Jurkat, Clone E6-1 (cell line): Measurements from ENCODE around the gene OAT.
A peak's percentile ranks its signal among the peaks of the same experiment; 100 is the strongest.

Experiments
- DNase-seq: peaks from one replicate; pipeline ENCODE4 v3.0.0-alpha.2; 2011; ENCODE audit warnings: low read depth, low spot score
- H3K4me3 ChIP-seq: 2 replicates; pipeline ENCODE4 v1.5.1; 2011; ENCODE audit warnings: mild to moderate bottlenecking, low read length, control low read depth, moderate library complexity

The OAT gene

DNA sequence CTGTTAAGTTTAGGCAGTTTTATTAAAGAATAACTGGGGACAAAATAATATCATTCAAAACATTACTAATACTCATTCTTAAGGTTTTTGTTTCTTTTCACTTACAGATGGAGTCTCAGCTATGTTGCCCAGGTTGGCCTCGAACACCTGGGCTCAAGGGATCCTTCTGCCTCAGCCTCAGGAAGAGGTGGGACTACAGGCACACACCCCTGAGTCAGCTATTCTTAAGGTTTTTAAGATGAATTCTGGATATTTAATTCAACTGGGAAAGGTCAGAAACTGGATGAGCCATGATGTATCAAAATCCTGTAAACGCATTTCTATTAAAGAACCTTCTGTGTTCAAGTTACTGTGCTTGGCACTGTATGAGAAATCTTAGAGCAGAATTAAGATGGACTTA, 3.5 kb downstream of the OAT start:
- DNase-seq, result no peak
- H3K4me3 ChIP-seq, result no peak overlapping the region

DNA sequence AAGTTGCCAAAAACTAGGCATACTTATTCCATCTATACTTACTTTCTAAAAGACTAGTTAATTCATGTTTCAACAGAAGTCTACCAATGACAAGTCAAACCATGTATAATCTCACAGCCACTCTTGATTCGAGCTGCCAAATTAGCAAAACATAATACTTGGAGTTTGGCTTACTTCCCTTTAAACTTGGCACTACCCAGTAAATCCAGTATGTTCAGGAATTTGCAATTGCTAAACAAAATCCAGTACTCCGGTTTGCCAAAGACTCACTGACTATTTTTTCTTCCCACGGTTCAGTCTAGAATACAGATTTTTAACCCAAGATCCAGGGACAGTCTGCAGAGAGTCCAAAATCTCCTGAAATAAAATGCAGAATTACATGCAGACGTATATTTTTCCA, 4.6 kb downstream of the OAT start:
- no peak for DNase-seq
- no peak overlapping the region for H3K4me3 ChIP-seq

DNA sequence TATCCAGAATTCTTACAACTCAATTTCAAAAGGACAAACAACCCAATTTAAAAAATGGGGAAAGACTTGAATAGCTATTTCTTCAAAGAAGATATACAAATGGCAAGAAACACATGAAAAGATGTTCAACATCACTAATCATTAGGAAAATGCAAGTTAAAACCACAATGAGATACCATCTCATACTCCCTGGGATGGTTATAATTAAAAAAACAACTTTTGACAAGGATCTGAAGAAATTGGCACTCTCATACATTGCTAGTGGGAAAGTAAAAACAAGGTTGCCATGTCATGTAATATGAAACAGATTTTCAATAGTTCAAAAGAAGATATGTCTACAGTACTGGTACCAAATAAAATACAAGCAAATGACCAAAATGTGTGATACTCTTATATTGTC, 9.0 kb downstream of the OAT start:
- no peak for DNase-seq
- no peak overlapping the region for H3K4me3 ChIP-seq

DNA sequence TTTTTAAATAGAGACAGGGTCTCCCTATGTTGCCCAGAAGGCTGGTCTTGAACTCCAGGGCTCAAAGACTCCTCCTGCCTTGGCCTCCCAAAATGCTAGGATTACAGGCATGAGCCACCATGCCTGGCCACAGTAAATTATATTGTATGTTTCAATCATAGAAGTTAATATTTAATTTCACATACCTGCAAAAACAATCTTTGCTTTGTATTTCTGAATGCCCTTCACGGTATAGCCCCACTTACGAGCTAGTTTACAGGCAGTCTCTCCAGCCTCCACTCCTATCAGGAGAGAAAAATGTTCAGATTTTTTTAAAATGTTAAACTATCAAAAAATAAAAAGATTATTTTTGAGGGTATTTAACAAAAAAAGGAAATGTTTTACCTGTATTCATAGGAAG, 10.4 kb downstream of the OAT start:
- H3K4me3 ChIP-seq, result no peak overlapping the region
- no peak for DNase-seq

DNA sequence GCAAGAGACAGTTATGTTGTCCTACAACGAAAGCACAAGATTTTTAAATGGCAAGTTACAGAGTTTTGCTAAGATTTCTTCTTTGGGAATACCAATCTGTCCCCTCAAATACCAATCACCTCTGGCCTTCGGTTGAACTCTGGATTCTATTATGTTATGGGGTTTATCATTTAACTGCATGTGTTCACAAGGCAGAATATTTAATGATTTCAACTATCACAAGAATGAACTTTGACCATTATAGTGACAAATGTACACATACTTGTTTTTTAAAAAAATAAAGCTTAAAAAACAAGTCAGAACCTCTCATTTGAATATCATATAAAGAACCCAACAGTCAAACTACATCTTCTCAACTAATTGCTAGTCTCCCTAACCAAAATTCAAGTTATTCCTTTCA, 11.3 kb downstream of the OAT start:
- H3K4me3 ChIP-seq, result no peak overlapping the region
- DNase-seq, result no peak

DNA sequence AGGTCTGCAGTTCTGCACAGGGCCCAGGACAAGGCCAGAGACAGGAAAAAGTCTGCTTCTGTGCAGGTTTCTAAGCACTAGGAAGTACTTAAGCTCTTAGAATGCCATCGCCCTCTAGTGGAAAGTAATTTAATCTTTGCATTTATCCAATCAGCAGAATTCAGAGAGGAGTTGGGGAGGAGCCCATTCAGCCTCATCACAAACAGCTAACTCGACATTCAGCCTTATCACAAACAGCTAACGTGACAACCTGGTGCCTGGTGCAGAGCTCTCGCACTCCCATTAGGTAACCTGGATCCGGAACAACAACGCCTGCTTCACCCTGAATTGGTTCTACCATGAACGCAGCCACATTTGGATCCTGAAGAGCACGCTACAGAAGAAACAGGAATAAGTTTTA, 15.2 kb downstream of the OAT start:
- no peak overlapping the region for H3K4me3 ChIP-seq
- peak; percentile 93 for DNase-seq

DNA sequence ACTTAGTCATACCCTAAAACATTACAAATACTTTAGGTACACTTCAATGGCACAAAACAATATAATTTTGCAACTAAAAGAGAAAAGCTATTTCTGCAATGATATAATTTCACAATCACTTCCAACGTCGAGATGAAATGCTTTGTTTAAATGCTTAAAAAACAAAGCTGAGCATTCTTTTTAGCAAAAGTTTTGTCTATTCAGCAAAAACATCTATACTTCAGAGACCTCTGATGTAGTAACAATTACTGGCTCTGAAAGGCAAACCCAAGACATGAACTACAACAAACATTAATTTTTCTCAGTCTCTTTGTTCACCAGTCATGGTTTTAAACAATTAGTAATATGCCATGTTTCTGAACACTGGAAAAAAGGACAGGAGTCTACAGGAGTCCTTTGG, 16.4 kb downstream of the OAT start:
- DNase-seq, result no peak
- no peak overlapping the region for H3K4me3 ChIP-seq

DNA sequence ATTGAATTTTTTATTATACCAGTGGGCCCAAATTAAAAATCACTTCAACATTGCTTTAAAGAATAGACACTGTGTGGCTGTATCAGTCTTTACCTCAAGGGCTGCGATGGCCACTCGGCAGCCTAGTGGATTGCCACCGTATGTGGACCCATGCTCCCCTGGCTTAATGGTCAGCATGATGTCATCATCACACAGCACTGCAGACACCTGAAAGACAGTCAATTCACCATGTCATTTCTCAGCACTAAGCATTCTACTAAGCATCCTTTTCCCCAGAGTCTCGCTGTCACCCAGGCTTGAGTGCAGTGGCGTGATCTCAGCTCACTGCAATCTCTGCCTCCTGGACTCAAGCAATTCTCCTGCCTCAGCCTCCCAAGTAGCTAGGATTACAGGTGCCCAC, 17.1 kb downstream of the OAT start:
- DNase-seq, result no peak
- H3K4me3 ChIP-seq, result no peak overlapping the region

DNA sequence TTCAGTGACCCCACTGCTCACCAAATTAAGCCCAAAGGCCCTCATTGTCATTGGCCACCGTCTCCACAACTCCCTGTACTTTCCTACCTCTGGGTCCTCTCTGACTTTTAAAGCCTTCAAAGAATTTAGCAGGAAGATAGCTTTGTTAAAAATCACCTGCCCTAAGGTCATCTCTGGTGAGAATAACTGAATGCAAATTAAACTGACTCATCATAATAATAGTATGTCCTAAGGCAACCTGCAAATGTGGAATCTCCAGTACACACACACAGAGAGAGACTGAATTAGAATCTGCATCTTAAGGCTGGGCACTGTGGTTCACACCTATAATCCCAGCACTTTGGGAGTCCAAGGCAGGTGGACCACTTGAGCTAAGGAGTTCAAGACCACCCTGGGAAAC, 24.1 kb downstream of the OAT start:
- DNase-seq, result no peak
- no peak overlapping the region for H3K4me3 ChIP-seq

DNA sequence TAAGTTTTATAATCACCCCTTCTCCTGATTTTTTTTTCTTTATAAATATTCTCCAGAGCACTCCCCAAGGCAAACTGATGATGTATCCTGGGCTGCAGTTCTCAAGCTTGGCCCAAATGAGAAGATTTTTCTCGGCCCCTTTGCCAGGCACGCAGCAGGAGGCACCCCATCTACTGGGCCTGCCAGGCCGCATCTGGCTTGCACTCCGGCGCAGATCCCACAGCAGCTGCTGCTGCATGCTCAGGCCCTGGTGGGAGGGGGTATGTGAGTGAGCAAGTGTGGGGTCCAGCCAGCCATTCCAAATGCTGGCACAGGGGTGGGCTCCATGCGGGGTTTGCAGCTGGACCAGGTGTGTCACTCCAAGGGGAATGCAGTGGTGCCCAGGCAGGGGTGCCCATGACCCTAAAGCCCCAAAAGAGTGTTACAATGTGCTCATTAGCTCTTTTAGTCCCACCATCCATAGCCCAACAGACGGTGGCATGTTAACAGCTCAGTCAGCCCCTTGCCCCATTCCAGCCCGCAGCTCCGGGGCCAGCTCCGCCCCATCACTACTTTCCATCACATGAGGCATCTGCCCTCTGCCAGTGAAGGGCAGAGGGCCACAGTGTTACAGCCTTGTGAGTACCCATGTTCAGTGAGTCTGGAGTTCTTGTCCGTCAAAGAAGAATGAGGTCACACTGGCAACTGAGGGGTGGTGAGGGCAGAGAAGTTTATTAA, 25.9 kb downstream of the OAT start:
- no peak for DNase-seq
- H3K4me3 ChIP-seq, result no peak overlapping the region

DNA sequence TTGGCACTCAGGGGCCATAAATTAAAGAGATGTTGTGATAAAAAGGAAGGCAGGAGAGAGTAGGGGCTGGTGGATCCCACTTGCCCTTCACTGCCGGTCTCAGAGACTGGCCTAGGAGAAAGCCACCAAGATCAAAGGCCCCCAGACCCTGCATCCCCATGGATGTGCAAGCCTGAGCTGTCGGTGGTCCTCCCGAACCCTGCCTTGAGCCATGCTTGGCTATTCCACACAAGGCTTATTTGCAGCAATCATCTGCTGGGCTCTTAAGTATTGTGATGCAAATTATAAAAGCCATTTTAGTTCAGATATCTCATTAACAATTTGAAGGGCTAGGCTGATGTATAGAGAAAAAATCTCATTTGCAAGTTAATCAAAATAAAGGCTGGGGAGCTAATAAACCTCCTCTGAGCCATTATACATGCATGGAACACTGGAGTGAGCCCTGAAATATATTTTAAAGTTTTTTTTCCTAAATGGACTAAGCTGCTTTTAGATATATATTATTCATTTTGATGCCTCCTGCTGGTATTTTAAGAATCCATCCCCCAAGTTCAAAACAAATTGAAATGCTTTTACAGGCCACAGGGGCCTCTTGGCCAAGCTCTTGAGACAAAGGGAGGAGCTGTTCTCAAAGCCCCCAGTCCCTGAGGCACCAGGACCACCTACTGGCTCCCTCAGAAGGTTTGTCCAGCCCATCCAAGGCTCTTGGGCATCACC, 28.1 kb downstream of the OAT start:
- no peak overlapping the region for H3K4me3 ChIP-seq
- no peak for DNase-seq

DNA sequence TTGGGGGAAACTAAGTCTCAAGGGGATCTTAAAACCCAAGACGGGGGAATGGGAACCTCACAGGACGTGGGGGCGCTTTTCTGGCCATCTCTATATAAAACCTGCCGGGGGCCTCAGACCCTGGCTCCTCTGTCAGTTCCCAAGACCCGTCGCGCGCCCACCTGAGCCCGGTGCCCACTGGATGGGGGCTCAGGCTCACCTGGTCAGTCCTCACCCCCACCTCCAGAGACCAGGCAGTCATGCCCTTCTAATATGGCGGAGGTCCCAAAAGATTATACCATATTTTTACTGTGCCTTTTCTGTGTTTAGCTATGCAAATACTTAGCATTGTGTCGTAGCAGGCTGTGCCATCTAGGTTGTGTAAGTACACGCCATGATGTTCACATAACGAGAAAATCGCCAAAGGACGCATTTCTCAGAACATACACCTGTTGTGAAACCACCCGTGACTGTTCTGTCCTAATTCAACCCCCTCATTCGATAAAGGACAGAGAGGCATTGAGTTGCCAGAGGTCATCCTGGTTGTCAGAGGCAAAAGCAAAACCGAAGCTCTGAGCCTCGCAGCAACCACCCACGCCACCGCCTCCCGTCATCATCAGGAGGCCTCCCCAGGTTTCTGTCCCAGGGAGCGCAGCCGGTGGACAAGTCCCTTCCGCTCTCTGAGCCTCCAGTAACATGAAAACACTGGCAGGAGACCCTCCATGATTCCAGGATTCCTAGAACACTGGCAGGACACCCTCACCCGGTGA, 28.9 kb downstream of the OAT start:
- no peak for DNase-seq
- H3K4me3 ChIP-seq, result peak overlapping the region; percentile 43

DNA sequence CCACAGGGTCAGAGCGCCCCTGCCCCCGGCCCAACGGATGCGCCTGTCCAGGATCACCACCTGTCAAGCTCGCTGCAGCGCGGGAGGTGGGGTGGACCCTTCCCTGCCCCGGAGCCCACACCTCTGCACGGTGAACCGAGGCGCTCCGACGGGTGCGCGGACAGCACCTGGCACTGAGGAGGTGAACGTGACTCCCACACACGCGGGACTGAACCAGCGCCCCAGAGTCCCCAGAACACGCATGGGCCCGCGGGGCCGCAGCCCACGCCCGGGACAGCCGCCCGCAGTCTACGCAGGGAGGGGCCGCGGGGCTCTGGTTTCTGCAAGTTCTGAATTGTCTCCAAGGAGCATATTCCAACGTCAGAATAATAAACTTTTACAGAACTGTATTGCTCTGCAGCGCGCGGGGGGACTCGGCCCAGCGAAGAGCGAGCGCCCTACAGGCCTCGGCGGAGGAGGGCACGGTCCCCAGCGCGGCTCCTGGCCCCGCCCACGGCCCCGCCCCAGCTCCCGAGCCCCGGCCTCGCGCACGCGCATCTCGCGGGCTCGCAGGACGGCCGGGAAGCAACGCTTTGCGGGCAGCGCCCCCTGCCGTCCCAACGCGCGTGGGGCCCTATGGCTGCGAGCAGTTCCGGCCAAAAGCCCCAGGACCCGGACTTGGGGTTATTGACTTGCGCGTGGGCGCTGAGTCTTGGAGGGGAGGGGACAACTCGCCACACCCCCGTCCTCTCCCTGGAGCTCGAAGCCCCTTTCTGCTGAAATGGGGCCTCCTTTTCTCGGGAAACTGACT, 29.7 kb downstream of the OAT start:
- DNase-seq, result peak; percentile 64
- peak overlapping the region; percentile 43 for H3K4me3 ChIP-seq

DNA sequence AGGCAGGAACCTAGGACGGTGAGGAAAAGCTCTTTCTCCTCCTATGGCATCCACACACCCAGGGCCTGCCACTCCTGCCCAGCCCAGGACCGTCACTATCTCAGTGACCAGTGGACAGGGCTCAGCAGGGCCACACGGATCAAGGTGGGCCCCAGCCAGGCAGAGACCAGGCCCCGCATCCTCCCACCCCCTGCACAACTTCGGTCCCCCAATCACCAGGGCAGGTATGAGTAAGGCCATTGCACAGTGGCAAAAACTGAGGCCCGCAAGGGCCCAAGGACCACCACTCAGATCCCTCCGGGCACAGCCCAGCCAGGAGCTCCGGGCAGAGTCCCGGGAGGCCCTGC, 30.3 kb downstream of the OAT start:
- DNase-seq, result no peak
- no peak overlapping the region for H3K4me3 ChIP-seq

DNA sequence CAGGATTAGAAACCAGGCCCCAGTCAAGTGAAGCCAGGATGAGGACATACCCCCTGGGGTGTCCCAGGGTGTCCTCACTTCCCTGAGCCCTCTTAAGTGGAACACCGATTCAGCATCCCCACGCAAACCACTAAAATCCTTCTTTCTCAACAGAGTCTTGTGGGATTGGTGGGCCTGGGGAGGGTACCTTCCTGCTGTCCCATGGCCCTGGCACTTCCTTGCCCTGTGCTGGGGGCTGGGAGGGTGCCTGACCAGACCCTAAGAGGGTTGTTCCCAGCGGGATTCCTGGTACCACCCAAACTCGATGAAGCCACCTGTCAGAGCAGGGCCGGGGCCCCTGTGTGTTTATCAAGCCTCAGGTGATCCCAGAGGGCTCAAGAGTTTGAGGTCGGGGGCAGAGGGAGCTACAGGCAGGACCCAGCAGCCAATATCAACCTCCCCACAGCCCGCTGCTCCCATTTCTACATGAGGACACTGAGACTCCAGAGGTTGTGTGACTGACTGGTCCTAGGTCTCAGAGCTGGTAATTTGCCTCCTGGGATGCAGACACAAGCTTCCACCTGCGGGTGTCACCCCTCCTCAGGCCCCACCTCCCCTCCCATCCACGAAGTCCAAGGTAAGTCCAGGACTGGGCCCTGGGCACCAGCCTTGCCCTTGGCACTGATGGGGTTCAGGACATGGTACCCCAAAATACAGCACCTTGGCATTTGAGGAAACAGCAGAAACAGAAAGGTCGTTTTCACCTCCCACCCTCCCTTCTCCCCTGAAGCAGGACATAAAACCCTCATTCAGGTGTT, 31.4 kb downstream of the OAT start:
- no peak for DNase-seq
- no peak overlapping the region for H3K4me3 ChIP-seq

DNA sequence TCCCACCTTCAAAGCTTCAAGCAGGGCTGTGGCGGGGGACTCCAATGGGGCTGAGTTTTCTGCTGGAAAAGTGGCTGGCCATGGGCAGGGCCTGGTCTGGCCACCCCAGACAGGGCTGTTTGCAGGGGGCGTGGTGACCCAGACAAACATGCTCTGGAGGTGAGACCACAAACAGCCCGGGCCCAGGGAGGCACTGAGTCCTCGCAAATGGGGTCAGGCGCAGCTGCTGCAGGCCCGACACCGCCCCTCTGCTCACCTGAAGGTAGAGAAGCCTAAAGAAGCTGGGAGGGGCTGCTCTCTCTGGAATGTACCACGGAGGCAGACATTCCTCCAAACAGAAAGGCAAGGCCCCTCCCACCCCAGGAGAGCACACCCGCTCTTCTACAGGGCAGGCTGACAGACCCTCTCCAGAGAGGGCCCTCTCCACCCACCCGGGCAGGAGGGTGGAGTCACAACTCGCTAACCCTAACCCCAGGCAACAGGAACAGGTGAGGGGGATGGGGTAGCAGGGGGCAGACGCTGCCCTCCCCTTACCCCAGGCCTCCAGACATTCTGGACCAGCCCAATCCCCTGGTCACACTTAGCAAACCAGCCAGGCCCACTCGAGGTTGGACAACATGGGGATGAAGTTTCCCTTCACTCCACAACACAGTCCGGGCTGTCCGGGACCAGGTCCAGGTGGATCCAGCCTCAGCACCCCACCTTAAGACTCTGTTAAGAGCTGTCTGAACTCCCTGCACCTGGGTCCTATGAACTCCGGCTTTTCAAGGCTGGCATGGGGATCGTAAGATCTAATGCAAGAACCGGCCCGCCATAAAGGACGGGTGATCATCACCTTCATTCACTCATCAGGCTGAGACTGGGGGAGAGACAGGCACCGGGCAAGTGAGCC, 32.3 kb downstream of the OAT start:
- DNase-seq, result no peak
- H3K4me3 ChIP-seq, result no peak overlapping the region

DNA sequence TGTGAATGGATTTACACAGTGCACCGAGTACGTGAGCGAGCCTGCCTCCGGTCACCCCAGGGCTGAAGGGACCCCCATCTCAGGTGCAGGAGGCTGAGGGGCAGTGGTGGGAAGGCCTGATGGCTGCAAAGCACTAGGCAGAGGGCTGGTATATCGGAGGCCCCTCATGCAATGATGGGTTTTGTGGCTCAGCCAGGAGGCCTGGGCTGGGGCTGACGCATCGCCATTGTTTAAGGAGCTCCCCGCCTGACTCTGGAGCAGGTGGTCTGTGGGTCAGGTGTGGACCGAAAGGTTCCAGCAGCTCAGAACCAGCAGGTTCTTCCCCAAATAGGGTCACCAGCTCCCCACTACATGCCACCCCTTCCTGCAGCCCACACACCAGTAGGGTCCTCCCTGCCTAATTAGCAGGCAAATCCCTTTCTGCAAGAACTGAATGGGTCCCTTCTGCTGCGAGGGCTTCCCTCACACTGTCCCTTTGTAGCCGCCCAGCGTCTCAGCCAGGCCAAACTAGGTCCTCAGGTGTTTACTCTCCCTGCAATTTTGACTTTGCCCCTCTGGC, 33.0 kb downstream of the OAT start:
- DNase-seq, result no peak
- no peak overlapping the region for H3K4me3 ChIP-seq
